Right cardiac atrium (tissue), 5 donors: Measurements from ENCODE around the gene RXFP4. TPM values are rescaled to one million over a fixed set of nuclear protein-coding genes. Genes with fewer than 3 reads are reported as not detected.
A peak's percentile ranks its signal among the peaks of the same experiment; 100 is the strongest.
"Not testable (repeated sequence)": the region's sequence is repeated elsewhere in the genome, so short reads cannot be mapped to it uniquely, and the experiment has no call there.

Experiments
- ATAC-seq, 2 donors: fragments of 200-7000 bp; cut with Tn5 transposase; one replicate each; pipeline versions ENCODE4 v1.8.0 to v1.9.1; 2020; ENCODE audit warnings: moderate library complexity in 2 of 2, mild to moderate bottlenecking in 1 of 2
- DNase-seq, 3 donors: peaks; one replicate each; pipeline ENCODE4 v3.0.0-alpha.2; 2020
- H3K27ac ChIP-seq: one replicate; pipeline ENCODE4 v1.5.1; 2013; ENCODE audit warnings: mild to moderate bottlenecking, low read length, control low read depth, moderate library complexity
- H3K27me3 ChIP-seq: one replicate; pipeline ENCODE4 v1.6.1; 2013; ENCODE audit not compliant: control insufficient read depth, insufficient read depth
- H3K4me1 ChIP-seq: one replicate; pipeline ENCODE4 v1.6.1; 2013; ENCODE audit warnings: low read length; ENCODE audit not compliant: control insufficient read depth, insufficient read depth
- H3K4me3 ChIP-seq: one replicate; pipeline ENCODE4 v1.5.1; 2013; ENCODE audit warnings: low read length, control low read depth
- H3K9me3 ChIP-seq: one replicate; pipeline ENCODE4 v1.6.1; 2013; ENCODE audit warnings: low read length; ENCODE audit not compliant: control insufficient read depth
- WGBS: extraction: QIAGEN DNeasy Blood & Tissue Kit; methylation state at CpG from one replicate; pipeline ENCODE4 v1.1.7; 2013; 5-methylcytosine and 5-hydroxymethylcytosine counted together
- intact Hi-C, 4 donors: fragments of 100-400 bp; cut with DNase I; formaldehyde crosslinking; loops; one replicate each; pipeline versions ENCODE4 v1.11.0 to v1.14.0; 2022 to 2023
- polyA plus RNA-seq: library from polyadenylated mRNA; stranded (reverse); fragments of 200-250 nt; gene quantifications from one replicate; pipeline ENCODE4 v1.2.3, GENCODE V29; 2013
- total RNA-seq, 4 donors: library from RNA; stranded (reverse); fragmentation: NEBNext Ultra II Directional; extraction: Animal tissue kit (Norgen Biotek cat#: 25700); gene quantifications; one replicate each; pipeline ENCODE4 v1.2.1, GENCODE V29; 2021
- donor health status: healthy with polysubstance abuse.
- donor health status: DM: no; HTN: yes; CAD: no.
- donor health status: DM: no; HTN: no; CAD: no.
- donor health status: DM: no; HTN: yes; CAD: no; lungs with severe emphysema.
- donor health status: DM: yes; HTN: yes; CAD: no.

RXFP4 gene
- total and polyA plus RNA-seq, 5 donors = not detected

GRCh38 chr1:155978973-155979429 lies 37.6 kb downstream of the RXFP4 start:
- H3K4me1 ChIP-seq = peaks cover 46% of the 10 kb centered on the region

GRCh38 chr1:155979597-155980343 lies 38.3 kb downstream of the RXFP4 start:
- no peaks in the 10 kb centered on the region for H3K27me3 ChIP-seq
- peak overlapping the region; percentile 87 for H3K4me3 ChIP-seq
- intact Hi-C loops = loop anchor here in 1 of 4 donors (5.0 kb wide), 1 partner anchor 37 kb away; the partner anchor contains the start of gene RXFP4
- DNase-seq = peak; percentile 54 to 81 (median 77)
- peak overlapping the region; percentile 98 for H3K27ac ChIP-seq
- H3K9me3 ChIP-seq = no peaks in the 10 kb centered on the region
- peak; percentile 42 to 61 for ATAC-seq
- peaks cover 39% of the 10 kb centered on the region for H3K4me1 ChIP-seq
- WGBS = 5% methylated on average over 4 of the region's 4 CpGs

More at GRCh38 chr1:155978973-155979429, 37.6 kb downstream of the RXFP4 start:
- peak overlapping the region; percentile 98 for H3K27ac ChIP-seq
- DNase-seq (peak; percentile 51 to 77 (median 72)), ATAC-seq (peak; percentile 25 to 37)
- H3K4me3 ChIP-seq = peak overlapping the region; percentile 87
- no peaks in the 10 kb centered on the region for H3K27me3 ChIP-seq
- no peaks in the 10 kb centered on the region for H3K9me3 ChIP-seq
- intact Hi-C loops = loop anchor here in 1 of 4 donors (5.0 kb wide), 1 partner anchor 37 kb away; the partner anchor contains the start of gene RXFP4
- WGBS = 1% methylated on average over 8 of the region's 8 CpGs

- peak overlapping the region; percentile 65 for H3K27ac ChIP-seq
- peak overlapping the region; percentile 38 for H3K4me3 ChIP-seq
- H3K27me3 ChIP-seq = no peaks in the 10 kb centered on the region
- peaks cover 25% of the 10 kb centered on the region for H3K4me1 ChIP-seq
- DNase-seq (peak in 1 of 3 donors; percentile 43), ATAC-seq (no peak)
- 44% methylated on average over 6 of the region's 6 CpGs for WGBS
- no peaks in the 10 kb centered on the region for H3K9me3 ChIP-seq
- intact Hi-C loops = no loop called here
These were observed 40.0 kb downstream of the RXFP4 start for GRCh38 chr1:155981266-155982088.

GRCh38 chr1:155982106-155982505 lies 40.7 kb downstream of the RXFP4 start:
- ATAC-seq = no peak
- H3K27ac ChIP-seq = peak overlapping the region; percentile 65
- no peaks in the 10 kb centered on the region for H3K27me3 ChIP-seq
- no peak for DNase-seq
- intact Hi-C loops = no loop called here
- peak overlapping the region; percentile 38 for H3K4me3 ChIP-seq
- no peaks in the 10 kb centered on the region for H3K9me3 ChIP-seq
- WGBS = 47% methylated on average over 7 of the region's 7 CpGs
- H3K4me1 ChIP-seq = peaks cover 25% of the 10 kb centered on the region

GRCh38 chr1:155983191-155984024 lies 42.0 kb downstream of the RXFP4 start:
- H3K4me3 ChIP-seq = peak overlapping the region; percentile 38
- H3K4me1 ChIP-seq = peaks cover 25% of the 10 kb centered on the region
- no peaks in the 10 kb centered on the region for H3K9me3 ChIP-seq
- 26% methylated on average over 4 of the region's 4 CpGs for WGBS
- DNase-seq (peak; percentile 88 to 91 (median 90)), ATAC-seq (peak; percentile 74 to 85)
- peak overlapping the region; percentile 84 for H3K27ac ChIP-seq
- no peaks in the 10 kb centered on the region for H3K27me3 ChIP-seq
- intact Hi-C loops = loop anchor here in 1 of 4 donors (2.0 kb wide), 1 partner anchor 43 kb away; the partner anchor contains the start of gene RXFP4

- Histone ChIP-seq H3K9me3 (no peaks in the 10 kb centered on the region), H3K4me1 (peaks cover 25% of the 10 kb centered on the region), H3K27ac (no peak overlapping the region), H3K4me3 (no peak overlapping the region), H3K27me3 (no peaks in the 10 kb centered on the region)
- 84% methylated on average over 7 of the region's 7 CpGs for WGBS
- DNase-seq = peak in 1 of 3 donors; percentile 44
- no peak for ATAC-seq
- intact Hi-C loops = loop anchor here in 1 of 4 donors (2.0 kb wide), 1 partner anchor 44 kb away; the partner anchor contains the start of gene RXFP4
These were observed 42.9 kb downstream of the RXFP4 start for GRCh38 chr1:155984341-155984740.

GRCh38 chr1:155984903-155985645 lies 43.6 kb downstream of the RXFP4 start:
- Histone ChIP-seq H3K27ac (peak overlapping the region; percentile 31), H3K4me1 (peaks cover 22% of the 10 kb centered on the region)
- WGBS = 71% methylated on average over 11 of the region's 11 CpGs
- intact Hi-C loops = loop anchor here in 1 of 4 donors (2.0 kb wide), 1 partner anchor 44 kb away; the partner anchor contains the start of gene RXFP4
- not testable (repeated sequence) for H3K9me3 ChIP-seq, H3K27me3 ChIP-seq, H3K4me3 ChIP-seq, DNase-seq, ATAC-seq

GRCh38 chr1:155989242-155990004 lies 48.0 kb downstream of the RXFP4 start:
- H3K27me3 ChIP-seq = no peaks in the 10 kb centered on the region
- H3K27ac ChIP-seq = peak overlapping the region; percentile 30
- WGBS = 16% methylated on average over 9 of the region's 9 CpGs
- peak overlapping the region; percentile 33 for H3K4me3 ChIP-seq
- intact Hi-C loops = loop anchor here in 3 of 4 donors (2.0 to 5.0 kb wide), 2 partner anchors 51 to 52 kb away; no protein-coding TSS in a partner anchor
- no peaks in the 10 kb centered on the region for H3K9me3 ChIP-seq
- H3K4me1 ChIP-seq = no peaks in the 10 kb centered on the region
- peak; percentile 95 for ATAC-seq
- peak; percentile 74 to 91 (median 87) for DNase-seq
